Dendritic cell treated with granulocyte-macrophage colony-stimulating factor and Interleukin-4, amounts not matched to agents 40 ng/mL and 50 ng/mL, for 4 days (primary cell): ENCODE data around the gene CAPRIN1.
"Not testable (repeated sequence)": the region's sequence is repeated elsewhere in the genome, so short reads cannot be mapped to it uniquely, and the experiment has no call there.

Experiments
- H3K27ac Mint-ChIP-seq: one replicate; pipeline ENCODE4 v1.8.0; 2022; ENCODE audit warnings: mild to moderate bottlenecking, mixed read lengths
- H3K27me3 Mint-ChIP-seq: one replicate; pipeline ENCODE4 v1.8.0; 2022; ENCODE audit warnings: mild to moderate bottlenecking, mixed read lengths
- H3K36me3 Mint-ChIP-seq: one replicate; pipeline ENCODE4 v1.8.0; 2022; ENCODE audit warnings: low read depth, mixed read lengths
- H3K4me1 Mint-ChIP-seq: one replicate; pipeline ENCODE4 v1.8.0; 2022; ENCODE audit warnings: low read depth, mixed read lengths
- H3K4me3 Mint-ChIP-seq: one replicate; pipeline ENCODE4 v1.8.0; 2022; ENCODE audit warnings: mild to moderate bottlenecking, moderate library complexity, mixed read lengths
- H3K9me3 Mint-ChIP-seq: one replicate; pipeline ENCODE4 v1.8.0; 2022; ENCODE audit warnings: mixed read lengths
- intact Hi-C: fragments of 100-400 bp; cut with micrococcal nuclease; formaldehyde crosslinking; loops from one replicate; pipeline ENCODE4 v1.15.0; 2022

CAPRIN1 gene

GRCh38 chr11:34086554-34087283, 35.2 kb downstream of the CAPRIN1 start:
- intact Hi-C loops: no loop called here
- Mint-ChIP-seq H3K4me3 (no peak overlapping the region), H3K27me3 (no peaks in the 10 kb centered on the region), H3K4me1 (no peaks in the 10 kb centered on the region), H3K9me3 (no peaks in the 10 kb centered on the region), H3K27ac (no peak overlapping the region), H3K36me3 (peaks cover 96% of the 10 kb centered on the region)

- intact Hi-C loops: no loop called here
- no peaks in the 10 kb centered on the region for H3K4me1 Mint-ChIP-seq
- H3K4me3 Mint-ChIP-seq: no peak overlapping the region
- H3K36me3 Mint-ChIP-seq: peaks cover 96% of the 10 kb centered on the region
- no peaks in the 10 kb centered on the region for H3K27me3 Mint-ChIP-seq
- H3K27ac Mint-ChIP-seq: no peak overlapping the region
- H3K9me3 Mint-ChIP-seq: no peaks in the 10 kb centered on the region
These were observed 40.3 kb downstream of the CAPRIN1 start for GRCh38 chr11:34091825-34092224.

GRCh38 chr11:34094900-34095299, 43.4 kb downstream of the CAPRIN1 start:
- Mint-ChIP-seq H3K36me3 (peaks cover 99% of the 10 kb centered on the region), H3K27ac (peak overlapping the region; percentile 25)
- not testable (repeated sequence) for H3K9me3 Mint-ChIP-seq, H3K4me1 Mint-ChIP-seq, H3K4me3 Mint-ChIP-seq, H3K27me3 Mint-ChIP-seq
- intact Hi-C loops: loop anchor here (5.0 kb wide), 2 partner anchors 33 to 42 kb away; no protein-coding TSS in a partner anchor

GRCh38 chr11:34098813-34099212, 47.3 kb downstream of the CAPRIN1 start:
- Mint-ChIP-seq H3K36me3 (peaks cover 81% of the 10 kb centered on the region), H3K9me3 (no peaks in the 10 kb centered on the region), H3K4me3 (no peak overlapping the region), H3K27ac (no peak overlapping the region), H3K4me1 (peaks cover under 1% of the 10 kb centered on the region), H3K27me3 (no peaks in the 10 kb centered on the region)
- intact Hi-C loops: loop anchor here (1.0 to 5.0 kb wide), 3 partner anchors 13 to 38 kb away; no protein-coding TSS in a partner anchor

DNA sequence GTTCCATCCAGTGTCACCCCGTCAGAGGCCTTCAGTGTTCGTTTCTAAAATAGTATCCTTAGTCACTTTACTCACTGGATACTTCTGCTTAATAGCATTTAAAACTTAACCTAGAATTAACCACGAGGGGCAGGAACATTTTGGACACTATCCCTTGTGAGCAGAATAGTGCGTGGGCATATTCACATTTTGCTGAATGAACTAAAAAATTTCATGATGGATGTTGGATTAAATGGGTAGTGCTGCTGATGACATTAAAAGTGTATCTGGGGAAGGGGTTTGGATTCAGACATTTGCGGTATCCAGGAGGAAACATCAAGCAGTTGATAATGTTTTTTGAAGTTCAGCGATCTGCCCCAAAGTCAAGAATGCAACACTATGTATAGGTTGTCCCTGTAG, 53.1 kb downstream of the CAPRIN1 start:
- H3K36me3 Mint-ChIP-seq: peaks cover 55% of the 10 kb centered on the region
- peak overlapping the region; percentile 84 for H3K4me3 Mint-ChIP-seq
- peak overlapping the region; percentile 96 for H3K27ac Mint-ChIP-seq
- no peaks in the 10 kb centered on the region for H3K27me3 Mint-ChIP-seq
- H3K4me1 Mint-ChIP-seq: peaks cover 30% of the 10 kb centered on the region
- no peaks in the 10 kb centered on the region for H3K9me3 Mint-ChIP-seq
- intact Hi-C loops: loop anchor here (1.0 kb wide), 1 partner anchor 53 kb away; the partner anchor contains the start of gene CAPRIN1

- Mint-ChIP-seq H3K9me3 (no peaks in the 10 kb centered on the region), H3K36me3 (peaks cover 55% of the 10 kb centered on the region), H3K4me3 (peak within 1 kb of the TSS; percentile 84), H3K4me1 (peaks cover 30% of the 10 kb centered on the region), H3K27ac (peak within 1 kb of the TSS; percentile 96), H3K27me3 (no peaks in the 10 kb centered on the region)
- intact Hi-C loops: loop anchor here (1.0 kb wide), 1 partner anchor 54 kb away; the partner anchor contains the start of gene CAPRIN1
These were observed 53.8 kb downstream of the CAPRIN1 start, which contains the start of gene NAT10 for GRCh38 chr11:34105079-34105956. NAT10 (plus strand) TSS chr11:34105629; CDS start chr11:34108226, 2,597 bp downstream.

DNA sequence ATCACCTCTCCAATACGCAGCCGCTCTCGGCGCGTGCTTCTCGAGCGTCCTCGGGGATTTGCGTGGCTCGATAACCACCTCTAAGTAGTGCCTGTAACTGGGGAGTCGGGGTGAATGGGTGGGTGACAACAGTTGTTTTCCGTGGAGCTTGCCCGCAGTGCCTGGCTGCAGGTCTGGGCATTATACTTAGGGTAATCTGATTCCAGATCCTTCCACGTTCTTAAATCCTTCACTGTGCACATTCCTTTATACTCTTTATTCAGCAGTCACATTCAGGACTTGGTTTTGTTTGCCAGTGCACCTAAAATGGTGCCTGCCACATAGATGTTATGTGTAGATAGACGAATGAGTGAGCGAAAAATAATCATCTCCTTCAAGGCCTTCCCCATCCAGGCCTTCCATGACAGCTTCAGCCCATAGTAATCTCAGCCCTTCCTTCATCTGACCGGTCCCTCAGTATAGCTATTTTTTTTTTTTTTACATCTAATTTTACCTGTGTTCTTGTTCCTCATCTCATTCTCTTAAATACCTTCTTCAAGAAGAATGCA, 54.5 kb downstream of the CAPRIN1 start:
- Mint-ChIP-seq H3K36me3 (peaks cover 57% of the 10 kb centered on the region), H3K27me3 (no peaks in the 10 kb centered on the region), H3K4me1 (peaks cover 30% of the 10 kb centered on the region), H3K4me3 (peak overlapping the region; percentile 84), H3K27ac (peak overlapping the region; percentile 96), H3K9me3 (no peaks in the 10 kb centered on the region)
- intact Hi-C loops: loop anchor here (1.0 kb wide), 1 partner anchor 55 kb away; the partner anchor contains the start of gene CAPRIN1

- no peaks in the 10 kb centered on the region for H3K27me3 Mint-ChIP-seq
- H3K4me1 Mint-ChIP-seq: peaks cover 9% of the 10 kb centered on the region
- H3K36me3 Mint-ChIP-seq: peaks cover 93% of the 10 kb centered on the region
- H3K4me3 Mint-ChIP-seq: no peak overlapping the region
- no peaks in the 10 kb centered on the region for H3K9me3 Mint-ChIP-seq
- H3K27ac Mint-ChIP-seq: no peak overlapping the region
- intact Hi-C loops: loop anchor here (1.0 kb wide), 1 partner anchor 12 kb away; no protein-coding TSS in a partner anchor
These were observed 60.3 kb downstream of the CAPRIN1 start for GRCh38 chr11:34111722-34112270.

GRCh38 chr11:34114014-34114413, 62.5 kb downstream of the CAPRIN1 start:
- Mint-ChIP-seq H3K4me1 (no peaks in the 10 kb centered on the region), H3K27me3 (no peaks in the 10 kb centered on the region), H3K36me3 (peaks cover 98% of the 10 kb centered on the region), H3K4me3 (no peak overlapping the region), H3K27ac (no peak overlapping the region), H3K9me3 (no peaks in the 10 kb centered on the region)
- intact Hi-C loops: no loop called here

DNA sequence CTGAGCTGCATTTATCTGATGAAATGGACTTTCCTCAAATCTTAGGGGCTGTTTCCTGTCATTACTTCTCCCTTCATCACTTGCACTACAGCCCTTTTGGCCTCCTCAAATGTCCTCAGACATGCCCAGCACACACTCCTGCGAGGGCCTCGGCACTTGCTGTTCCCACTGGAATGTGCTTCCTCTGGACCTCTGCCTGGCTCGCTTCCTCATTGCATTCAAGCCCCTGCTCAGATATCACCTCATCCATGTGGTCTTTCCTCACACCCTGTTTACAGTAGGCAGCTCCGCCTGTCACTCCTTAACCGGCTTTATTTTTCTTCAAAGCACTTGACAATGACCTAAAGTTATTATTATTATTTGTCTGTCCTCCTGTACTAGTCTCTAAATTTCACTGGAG, 62.9 kb downstream of the CAPRIN1 start:
- no peaks in the 10 kb centered on the region for H3K4me1 Mint-ChIP-seq
- intact Hi-C loops: no loop called here
- H3K36me3 Mint-ChIP-seq: peaks cover 98% of the 10 kb centered on the region
- no peak overlapping the region for H3K4me3 Mint-ChIP-seq
- no peak overlapping the region for H3K27ac Mint-ChIP-seq
- H3K9me3 Mint-ChIP-seq: no peaks in the 10 kb centered on the region
- no peaks in the 10 kb centered on the region for H3K27me3 Mint-ChIP-seq

DNA sequence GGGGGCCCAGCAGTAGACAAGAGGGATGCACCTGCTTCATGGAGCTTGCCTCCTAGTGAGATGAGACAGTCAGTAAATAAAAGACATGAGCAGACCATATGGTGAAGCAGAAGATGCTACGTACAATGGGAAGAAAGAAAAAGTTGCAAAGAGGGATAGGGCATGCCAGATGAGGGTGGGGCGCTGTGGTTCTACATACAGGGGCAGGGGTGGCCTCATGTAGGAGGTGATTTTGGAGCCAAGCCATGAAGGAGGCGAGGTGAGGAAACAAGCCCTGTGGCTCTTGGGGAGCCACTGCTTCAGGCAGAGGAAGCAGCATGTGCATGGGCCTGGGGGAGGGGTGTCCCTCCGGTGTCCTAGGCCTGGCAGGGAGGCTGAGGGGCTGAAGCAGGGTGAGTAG, 69.1 kb downstream of the CAPRIN1 start:
- Mint-ChIP-seq H3K27ac (no peak overlapping the region), H3K4me3 (no peak overlapping the region), H3K4me1 (no peaks in the 10 kb centered on the region), H3K36me3 (peaks cover 100% of the 10 kb centered on the region), H3K9me3 (no peaks in the 10 kb centered on the region), H3K27me3 (no peaks in the 10 kb centered on the region)
- intact Hi-C loops: no loop called here

- H3K27me3 Mint-ChIP-seq: no peaks in the 10 kb centered on the region
- no peak overlapping the region for H3K4me3 Mint-ChIP-seq
- intact Hi-C loops: no loop called here
- H3K4me1 Mint-ChIP-seq: no peaks in the 10 kb centered on the region
- no peak overlapping the region for H3K27ac Mint-ChIP-seq
- peaks cover 96% of the 10 kb centered on the region for H3K36me3 Mint-ChIP-seq
- no peaks in the 10 kb centered on the region for H3K9me3 Mint-ChIP-seq
These were observed 73.5 kb downstream of the CAPRIN1 start for GRCh38 chr11:34124885-34125668.
